Measurements from ENCODE around the gene TMEM178B.
"Not testable (repeated sequence)": the region's sequence is repeated elsewhere in the genome, so short reads cannot be mapped to it uniquely, and the experiment has no call there.

The TMEM178B gene

DNA sequence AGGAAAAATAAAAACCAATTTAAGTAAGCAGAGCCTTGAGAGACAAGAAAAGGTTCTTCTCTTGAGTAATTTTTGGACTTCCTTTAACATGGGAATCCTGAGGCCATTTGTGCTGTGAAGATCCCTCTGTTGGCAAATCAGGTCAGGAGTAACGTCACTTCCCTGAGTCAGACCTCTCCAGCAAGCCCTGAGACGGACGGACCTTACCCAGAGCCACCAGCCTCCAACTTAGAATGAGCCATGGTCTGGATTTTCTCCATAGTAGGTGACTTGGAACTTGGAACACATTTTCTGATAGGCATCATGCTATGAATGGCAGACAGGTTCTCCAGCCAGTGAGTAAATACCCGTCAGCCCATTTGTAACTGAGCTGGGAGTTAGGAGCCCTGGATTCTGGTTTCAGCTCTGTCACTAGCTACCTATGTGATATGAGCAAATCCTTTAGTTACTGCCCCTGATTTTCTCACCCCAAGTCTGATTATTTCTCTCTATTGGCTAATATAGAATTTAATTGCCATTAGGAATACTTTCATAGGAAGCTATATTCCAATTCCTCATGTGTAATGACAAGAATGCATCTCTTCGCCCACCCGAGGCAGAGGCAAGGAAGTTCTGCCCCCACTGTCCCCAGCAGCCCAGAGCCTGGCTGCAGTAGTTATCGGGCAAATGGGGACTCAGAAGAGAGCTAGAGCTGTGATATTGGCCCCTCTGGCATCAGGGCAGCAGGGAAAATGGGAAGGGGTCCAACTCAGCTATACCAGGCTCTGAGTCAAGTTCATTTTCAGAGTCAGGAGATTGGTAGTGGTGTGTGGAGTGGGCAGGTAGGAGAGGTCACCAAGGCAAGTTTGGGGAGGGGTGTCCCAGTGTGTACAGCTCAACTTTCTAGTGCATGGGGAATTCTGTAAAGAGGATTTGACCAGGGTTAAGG, 323.6 kb downstream of the TMEM178B start:
- no peak for DNase-seq

- DNase-seq = no peak
Measured at GRCh38 chr7:141400356-141400755, 326.5 kb downstream of the TMEM178B start.

DNA sequence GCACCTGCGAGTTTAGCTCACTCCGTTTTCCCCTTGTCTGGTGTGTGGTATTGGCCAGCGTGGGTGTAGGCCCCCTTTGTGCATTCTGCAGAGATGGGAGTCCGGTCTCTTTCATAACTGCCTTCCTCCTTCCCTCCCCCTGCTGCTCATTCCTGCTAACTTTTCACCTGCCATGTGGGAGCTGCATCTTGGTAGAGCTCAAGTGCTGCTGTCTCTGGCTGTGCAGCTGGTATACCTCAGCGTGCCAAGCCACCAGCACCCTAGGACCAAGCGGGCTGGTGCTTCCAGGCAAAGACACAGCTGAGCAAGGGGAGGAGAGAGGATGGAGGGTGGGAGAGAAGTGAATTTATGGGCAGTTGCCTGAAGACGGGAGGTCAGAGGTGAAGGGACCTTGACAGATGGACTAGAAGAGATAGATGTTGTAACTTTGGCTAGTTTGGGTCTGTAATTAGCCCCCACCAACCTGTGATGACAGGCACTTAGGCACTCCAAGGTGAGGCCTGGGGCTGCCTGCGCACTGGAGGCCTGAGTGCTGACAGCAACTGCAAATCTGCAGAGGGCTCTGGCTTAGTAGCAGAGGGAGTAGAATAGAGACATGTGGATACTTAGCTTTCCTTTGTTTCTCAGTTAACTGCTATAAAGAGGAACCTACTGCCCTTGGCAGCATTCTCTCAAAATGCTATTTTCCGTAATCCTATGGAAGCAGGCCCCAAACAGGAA, 328.6 kb downstream of the TMEM178B start:
- DNase-seq = no peak

- not testable (repeated sequence) for DNase-seq
Measured at GRCh38 chr7:141403846-141404245, 330.0 kb downstream of the TMEM178B start.

- no peak for DNase-seq
Measured at GRCh38 chr7:141406347-141406746, 332.5 kb downstream of the TMEM178B start.

DNA sequence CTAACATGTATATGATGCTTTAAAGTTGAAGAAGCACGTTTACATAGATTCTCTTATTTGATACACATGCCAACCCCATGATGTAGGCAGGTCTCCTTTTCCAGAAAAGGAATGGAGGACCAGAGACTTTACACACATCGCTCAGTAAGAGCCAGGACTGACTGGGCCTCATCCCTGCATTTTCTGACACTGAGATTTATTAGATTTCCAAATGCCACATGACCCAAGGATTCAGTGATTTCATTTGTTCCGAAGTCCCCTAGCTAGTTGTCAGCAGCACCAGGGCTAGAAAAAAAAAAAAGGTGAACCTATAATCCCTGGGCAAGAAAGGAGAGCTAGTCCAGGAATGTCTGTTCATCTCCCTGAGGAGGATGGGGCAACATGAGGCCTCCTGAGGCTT, 334.0 kb downstream of the TMEM178B start:
- no peak for DNase-seq

- no peak for DNase-seq
Measured at GRCh38 chr7:141408440-141408839, 334.6 kb downstream of the TMEM178B start.

DNA sequence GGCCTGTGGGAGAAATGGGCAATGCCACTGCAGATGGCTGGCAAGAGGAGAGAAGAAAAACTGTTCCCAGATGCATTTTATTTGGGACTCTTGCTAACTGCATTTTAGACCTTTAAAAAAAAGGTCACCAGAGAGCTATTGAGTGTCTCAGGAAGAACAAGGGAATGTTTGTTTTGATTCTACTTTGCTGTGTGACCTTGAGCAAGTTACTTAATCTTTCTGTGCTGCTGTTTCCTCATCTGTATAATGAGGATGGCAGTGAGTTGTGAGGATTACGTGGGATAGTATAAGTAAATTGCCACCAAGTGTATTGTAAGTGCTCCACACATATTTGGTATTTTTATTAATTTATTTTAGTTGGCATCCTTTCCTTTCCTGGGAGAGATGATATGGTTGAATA, 335.4 kb downstream of the TMEM178B start:
- DNase-seq = no peak

DNA sequence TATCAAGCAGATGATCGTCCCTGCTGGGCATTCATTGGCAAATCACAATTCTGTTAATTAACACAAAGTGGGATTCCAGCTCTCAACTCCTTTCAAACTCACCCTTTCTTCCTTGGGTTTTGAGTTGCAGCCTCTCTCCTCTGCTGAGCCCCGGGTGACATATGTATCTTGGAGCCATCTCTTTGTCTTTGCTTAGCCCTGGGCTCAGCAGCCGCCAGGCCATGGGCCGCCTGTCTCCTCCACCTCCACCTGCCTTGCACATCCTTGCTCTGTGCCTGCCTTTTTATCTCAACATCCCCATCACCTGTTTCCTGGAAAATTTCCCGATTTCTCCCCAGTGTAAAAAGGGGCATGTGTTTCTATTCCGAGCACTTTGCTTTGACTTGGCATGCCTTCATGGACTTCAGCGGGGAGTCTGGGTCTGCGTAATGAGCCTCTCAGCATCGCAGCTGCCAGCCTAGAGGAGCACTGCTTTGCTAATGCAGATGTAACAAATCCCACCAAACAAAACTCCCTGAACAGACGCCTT, 336.0 kb downstream of the TMEM178B start:
- DNase-seq = no peak

- DNase-seq = no peak
Measured at GRCh38 chr7:141410353-141411000, 336.6 kb downstream of the TMEM178B start.

GRCh38 chr7:141411133-141411532, 337.3 kb downstream of the TMEM178B start:
- no peak for DNase-seq

DNA sequence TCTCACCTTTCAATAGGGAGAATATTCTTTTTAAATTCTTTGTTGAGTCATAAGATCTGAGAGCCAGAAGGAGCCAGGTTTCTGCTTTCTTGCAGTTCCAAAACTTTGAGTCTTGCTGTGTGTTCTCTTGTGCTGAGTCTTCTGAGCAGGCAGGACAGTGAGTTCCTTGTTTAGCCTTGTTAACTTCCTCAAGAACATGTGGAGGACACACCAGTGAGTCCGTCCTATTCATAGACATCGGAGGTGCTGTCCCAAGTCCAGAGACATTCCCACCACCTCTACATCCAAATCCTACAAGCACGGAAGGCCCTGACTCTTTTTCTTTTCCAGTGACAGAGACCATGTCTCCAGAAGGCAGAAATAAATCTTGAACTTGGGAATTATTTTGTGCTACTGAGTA, 342.1 kb downstream of the TMEM178B start:
- no peak for DNase-seq

- no peak for DNase-seq
Measured at GRCh38 chr7:141416650-141417270, 342.9 kb downstream of the TMEM178B start.

DNA sequence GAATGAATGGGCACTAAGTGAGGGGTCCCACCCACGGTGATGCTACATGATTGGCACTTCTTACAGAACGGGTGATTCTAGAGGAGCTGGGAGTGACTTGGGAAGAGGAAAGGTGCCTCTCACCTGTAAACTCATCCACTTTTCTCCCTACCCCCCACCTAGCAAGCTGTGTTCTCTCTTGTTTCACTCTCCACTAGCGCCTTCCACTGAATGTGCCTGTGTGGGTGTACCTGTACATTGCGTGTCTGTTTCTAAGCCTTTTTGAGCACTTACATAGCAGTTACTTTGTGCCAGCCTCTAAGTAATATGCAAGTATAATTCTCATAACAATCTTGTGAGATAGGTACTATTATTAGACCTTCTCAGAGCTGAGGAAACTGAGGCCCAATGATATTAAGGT, 343.6 kb downstream of the TMEM178B start:
- no peak for DNase-seq

- no peak for DNase-seq
Measured at GRCh38 chr7:141418066-141418465, 344.2 kb downstream of the TMEM178B start.

GRCh38 chr7:141421306-141421705, 347.4 kb downstream of the TMEM178B start:
- no peak for DNase-seq

DNA sequence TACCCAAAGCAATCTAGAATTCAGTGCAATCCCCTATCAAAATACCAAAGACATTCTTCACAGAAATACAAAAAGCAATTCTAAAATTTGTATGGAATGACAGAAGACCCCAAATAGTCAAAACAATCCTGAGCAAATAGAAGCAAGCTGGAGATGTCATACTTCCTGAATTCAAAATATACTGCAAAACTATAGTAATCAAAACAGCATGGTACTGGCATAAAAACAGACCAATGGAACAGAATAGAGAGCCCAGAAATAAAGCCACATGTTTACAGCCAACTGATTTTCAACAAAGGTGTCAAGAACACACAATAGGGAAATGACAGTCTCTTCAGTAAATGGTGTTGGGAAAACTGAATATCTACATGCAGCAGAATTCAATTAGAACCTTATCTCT, 353.3 kb downstream of the TMEM178B start:
- no peak for DNase-seq

- no peak for DNase-seq
Measured at GRCh38 chr7:141430455-141431139, 356.7 kb downstream of the TMEM178B start.

- no peak for DNase-seq
Measured at GRCh38 chr7:141431140-141431479, 357.2 kb downstream of the TMEM178B start.

- DNase-seq = no peak
Measured at GRCh38 chr7:141431711-141432110, 357.8 kb downstream of the TMEM178B start.

GRCh38 chr7:141433698-141434097, 359.8 kb downstream of the TMEM178B start:
- no peak for DNase-seq

GRCh38 chr7:141436139-141436538, 362.3 kb downstream of the TMEM178B start:
- no peak for DNase-seq
